ENCODE data around the gene TP53BP2.
"Not testable (repeated sequence)": the region's sequence is repeated elsewhere in the genome, so short reads cannot be mapped to it uniquely, and the experiment has no call there.

Gene TP53BP2

GRCh38 chr1:223828162-223828848 lies 17.4 kb downstream of the TP53BP2 start:
- DNase-seq (ENCODE audit: low read depth) = no peak

GRCh38 chr1:223827193-223827663 lies 18.5 kb downstream of the TP53BP2 start:
- DNase-seq (ENCODE audit: low read depth) = peak; percentile 52

GRCh38 chr1:223825767-223826748 lies 19.7 kb downstream of the TP53BP2 start:
- DNase-seq (ENCODE audit: low read depth) = no peak

GRCh38 chr1:223824712-223825111 lies 21.0 kb downstream of the TP53BP2 start:
- DNase-seq (ENCODE audit: low read depth) = no peak

- no peak for DNase-seq (ENCODE audit: low read depth)
These were observed 21.5 kb downstream of the TP53BP2 start for GRCh38 chr1:223824287-223824686.

GRCh38 chr1:223820971-223821370 lies 24.8 kb downstream of the TP53BP2 start:
- DNase-seq (ENCODE audit: low read depth) = no peak

- DNase-seq (ENCODE audit: low read depth) = no peak
These were observed 25.3 kb downstream of the TP53BP2 start for GRCh38 chr1:223820515-223820858.

- no peak for DNase-seq (ENCODE audit: low read depth)
These were observed 25.8 kb downstream of the TP53BP2 start for GRCh38 chr1:223819730-223820514.

GRCh38 chr1:223817265-223817664 lies 28.5 kb downstream of the TP53BP2 start:
- DNase-seq (ENCODE audit: low read depth) = not testable (repeated sequence)

GRCh38 chr1:223815865-223816264 lies 29.9 kb downstream of the TP53BP2 start:
- DNase-seq (ENCODE audit: low read depth) = peak; percentile 77

- no peak for DNase-seq (ENCODE audit: low read depth)
These were observed 30.5 kb downstream of the TP53BP2 start for GRCh38 chr1:223815020-223815853.

- DNase-seq (ENCODE audit: low read depth) = no peak
These were observed 32.1 kb downstream of the TP53BP2 start for GRCh38 chr1:223813645-223814044.

GRCh38 chr1:223811634-223812101 lies 34.1 kb downstream of the TP53BP2 start:
- DNase-seq (ENCODE audit: low read depth) = peak; percentile 65

GRCh38 chr1:223810586-223810985 lies 35.2 kb downstream of the TP53BP2 start:
- DNase-seq (ENCODE audit: low read depth) = peak; percentile 54

- peak; percentile 63 for DNase-seq (ENCODE audit: low read depth)
These were observed 35.8 kb downstream of the TP53BP2 start for GRCh38 chr1:223809905-223810304.

GRCh38 chr1:223803211-223803610 lies 42.5 kb downstream of the TP53BP2 start:
- no peak for DNase-seq (ENCODE audit: low read depth)

GRCh38 chr1:223802602-223803001 lies 43.1 kb downstream of the TP53BP2 start:
- DNase-seq (ENCODE audit: low read depth) = peak; percentile 24

GRCh38 chr1:223802032-223802431 lies 43.7 kb downstream of the TP53BP2 start:
- no peak for DNase-seq (ENCODE audit: low read depth)

GRCh38 chr1:223796210-223796609 lies 49.5 kb downstream of the TP53BP2 start:
- DNase-seq (ENCODE audit: low read depth) = no peak

GRCh38 chr1:223794136-223794880 lies 51.4 kb downstream of the TP53BP2 start:
- DNase-seq (ENCODE audit: low read depth) = no peak
